ENCODE data around the gene LMF1. TPM values are rescaled to one million over a fixed set of nuclear protein-coding genes. Genes with fewer than 3 reads are reported as not detected.

Gene LMF1
- total and polyA plus RNA-seq, 2 of the 4 experiments (the other 2 are of a cell fraction): 7.7 to 13.1 TPM

DNA sequence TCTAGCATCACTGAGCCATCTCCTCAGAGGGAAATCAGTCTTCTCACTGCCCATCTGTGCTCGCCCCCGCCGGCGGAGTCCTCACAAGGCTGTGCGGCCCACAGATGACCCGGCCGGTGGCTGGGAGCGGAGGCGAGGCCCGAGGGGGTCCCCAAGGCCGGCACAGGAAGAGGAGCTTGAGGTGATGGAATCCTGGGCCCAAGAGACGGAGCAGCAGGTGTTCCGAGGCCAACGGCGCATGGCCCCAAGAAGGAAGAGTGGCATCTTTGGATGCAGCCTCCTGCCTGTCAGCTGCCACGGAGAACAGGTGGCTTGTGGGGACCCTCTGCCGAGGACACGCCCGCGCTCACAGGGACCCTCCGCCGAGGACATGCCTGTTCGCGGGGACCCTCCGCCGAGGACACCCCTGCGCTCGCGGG lies 97.5 kb downstream of the LMF1 start:
- dilution Hi-C loops (cut with HindIII; ENCODE audit: low sequenced_read_pairs, unreplicated experiment) (no loop called here), in situ Hi-C loops (cut with MboI; ENCODE audit: low sequenced_read_pairs) (no loop called here), intact Hi-C loops (cut with micrococcal nuclease) (no loop called here)
- no peak overlapping the region for H2BK20ac ChIP-seq (ENCODE audit: low read depth, low read length)
- H3K9me1 ChIP-seq (ENCODE audit: insufficient read depth, low read length): no peaks in the 10 kb centered on the region
- no peak overlapping the region for H3K4me2 ChIP-seq (ENCODE audit: low read depth, low read length)
- no peak overlapping the region for H2BK15ac ChIP-seq (ENCODE audit: low read depth, low read length)
- TF ChIP-seq RAD21 (IDR thresholded peaks at IDR 0.05; ENCODE audit: low read length): no peak
- no peak for TF ChIP-seq BHLHE40 (IDR thresholded peaks at IDR 0.05; ENCODE audit: low read depth, low read length)
- TF ChIP-seq, protein P1, sequence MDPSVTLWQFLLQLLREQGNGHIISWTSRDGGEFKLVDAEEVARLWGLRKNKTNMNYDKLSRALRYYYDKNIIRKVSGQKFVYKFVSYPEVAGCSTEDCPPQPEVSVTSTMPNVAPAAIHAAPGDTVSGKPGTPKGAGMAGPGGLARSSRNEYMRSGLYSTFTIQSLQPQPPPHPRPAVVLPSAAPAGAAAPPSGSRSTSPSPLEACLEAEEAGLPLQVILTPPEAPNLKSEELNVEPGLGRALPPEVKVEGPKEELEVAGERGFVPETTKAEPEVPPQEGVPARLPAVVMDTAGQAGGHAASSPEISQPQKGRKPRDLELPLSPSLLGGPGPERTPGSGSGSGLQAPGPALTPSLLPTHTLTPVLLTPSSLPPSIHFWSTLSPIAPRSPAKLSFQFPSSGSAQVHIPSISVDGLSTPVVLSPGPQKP (IDR thresholded peaks at IDR 0.05; ENCODE audit: borderline replicate concordance, low read depth, low read length): no peak
- no peak for TF ChIP-seq RFX5 (IDR thresholded peaks at IDR 0.05; ENCODE audit: low read depth, low read length)
- TF ChIP-seq SMC3 (IDR thresholded peaks at IDR 0.05; ENCODE audit: low read depth, low read length): no peak
- no peak overlapping the region for H3K27ac ChIP-seq (ENCODE audit: insufficient read depth, low read length)
- H3K9ac ChIP-seq (ENCODE audit: low read depth, low read length): no peak overlapping the region
- BruUV-seq (replicated peaks): no TSS peak
- H3K36me3 ChIP-seq (ENCODE audit: control insufficient read depth, insufficient read depth, low read length): peaks cover 3% of the 10 kb centered on the region; the same call in 1 of the 2 replicates
- no peak overlapping the region for H2BK5ac ChIP-seq (ENCODE audit: low read depth, low read length, poor library complexity, severe bottlenecking)
- no peak overlapping the region for H4K8ac ChIP-seq (ENCODE audit: low read depth in 2 of 2, low read length in 2 of 2)
- DNase-seq (no peak), ATAC-seq (ENCODE audit: low read depth) (no peak)
- no peaks in the 10 kb centered on the region for H4K20me1 ChIP-seq (ENCODE audit: insufficient read depth, low read length)
- H3K56ac ChIP-seq (ENCODE audit: extremely low read depth, insufficient read depth, low read length): no peak overlapping the region
- H2AK5ac ChIP-seq (ENCODE audit: low read depth, low read length): no peak overlapping the region
- CTCF ChIA-PET: interaction anchor here (0.6 kb wide), 1 partner anchor 47 kb away, joined by 3 read pairs; no protein-coding TSS in a partner anchor
- H3K9me3 ChIP-seq (ENCODE audit: control insufficient read depth, insufficient read depth, low read length): no peaks in the 10 kb centered on the region
- no peak overlapping the region for H2AFZ ChIP-seq (replicated peaks; ENCODE audit: low read length, poor library complexity)
- H3K14ac ChIP-seq (replicated peaks; ENCODE audit: low read depth, low read length): no peak overlapping the region
- no peak overlapping the region for H3K18ac ChIP-seq (ENCODE audit: low read depth, low read length)
- WGBS, 2 experiments (ENCODE audit: extremely low coverage in 2 of 2, insufficient read length in 1 of 2): 96% methylated on average over 5 of the region's 29 CpGs; no CpG with 5 or more reads in 1 of the 2 experiments
- no peak overlapping the region for H4K5ac ChIP-seq (ENCODE audit: low read depth, low read length)
- no peak overlapping the region for H2AK9ac ChIP-seq (replicated peaks; ENCODE audit: low read depth, low read length, poor library complexity)
- H2BK120ac ChIP-seq (ENCODE audit: low read depth, low read length): no peak overlapping the region
- no peaks in the 10 kb centered on the region for H3K27me3 ChIP-seq (ENCODE audit: control insufficient read depth, insufficient read depth, low read length)
- POLR2A ChIA-PET (ENCODE audit: unreplicated experiment): no interaction called here
- no peaks in the 10 kb centered on the region for H3K4me1 ChIP-seq (ENCODE audit: control insufficient read depth, insufficient read depth, low read length)
- no peak overlapping the region for H3K4me3 ChIP-seq (ENCODE audit: insufficient read depth, low read depth, low read length)
- no peak overlapping the region for H3K4ac ChIP-seq (ENCODE audit: low read depth, low read length)
- no peak overlapping the region for H4K91ac ChIP-seq (ENCODE audit: insufficient read depth, low read depth, low read length)
- H3K23ac ChIP-seq (ENCODE audit: low read depth, low read length): no peak overlapping the region
- no peaks in the 10 kb centered on the region for H3K79me1 ChIP-seq (ENCODE audit: low read depth in 1 of 2, low read length in 2 of 2)
